ENCODE data around the gene GRAP. TPM values are rescaled to one million over a fixed set of nuclear protein-coding genes. Genes with fewer than 3 reads are reported as not detected.

Gene GRAP
- total and polyA plus RNA-seq, 10 of the 15 experiments (the other 5 are each of a cell fraction or from before 2014, with no cell fraction given): 0.58 to 78.3 (median 36.6) TPM

DNA sequence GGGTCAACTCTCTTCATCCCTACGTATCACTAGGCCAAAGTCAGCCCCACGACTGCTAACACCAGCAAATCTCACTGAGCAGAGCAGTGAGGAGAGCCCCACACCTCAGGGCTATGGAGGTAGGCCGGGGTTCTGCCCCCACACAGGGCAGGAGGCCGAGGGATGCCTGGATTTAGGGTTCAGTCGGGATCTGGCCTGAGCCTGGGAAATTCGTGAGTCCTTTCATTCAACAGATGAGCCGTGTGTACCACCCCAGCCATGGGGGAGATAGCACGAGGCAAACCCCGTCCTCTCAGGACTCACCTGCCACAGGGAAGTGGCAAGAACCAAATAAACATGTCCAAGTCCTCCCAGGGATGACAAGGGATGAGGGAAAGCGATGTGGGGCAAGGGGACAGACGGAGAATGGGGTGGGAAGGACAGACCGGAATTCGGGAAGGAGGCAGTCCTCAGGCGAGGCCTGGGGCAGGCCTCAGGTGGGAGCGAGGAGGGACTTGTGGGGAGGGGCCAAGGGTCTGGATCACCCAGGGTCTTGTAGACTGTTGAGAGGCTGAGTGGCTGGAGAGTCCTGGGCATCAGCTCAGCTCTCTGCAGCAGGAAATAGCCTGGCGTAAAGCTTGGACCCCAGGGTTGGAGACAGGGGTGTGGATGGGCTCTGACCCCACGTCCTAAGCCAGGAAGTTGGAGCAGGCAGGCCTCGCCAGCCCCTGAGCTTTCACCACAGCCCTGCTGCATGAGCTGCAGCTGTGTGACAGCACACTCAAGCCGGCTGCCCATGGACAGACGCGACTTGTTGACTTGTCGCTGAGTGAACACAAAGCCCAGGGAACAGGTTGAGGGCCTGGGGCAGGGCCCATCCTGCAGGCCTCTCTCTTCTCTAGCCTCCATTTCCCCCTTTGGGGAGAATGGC lies 34.3 kb downstream of the GRAP start (continued):
- no peak for TF ChIP-seq BMI1 (IDR thresholded peaks at IDR 0.05; ENCODE audit: borderline replicate concordance)
- no peak for TF ChIP-seq IKZF2 (IDR thresholded peaks at IDR 0.05)
- no peak for TF ChIP-seq MEF2B (IDR thresholded peaks at IDR 0.05; ENCODE audit: partially characterized antibody, poor library complexity, severe bottlenecking)

DNA sequence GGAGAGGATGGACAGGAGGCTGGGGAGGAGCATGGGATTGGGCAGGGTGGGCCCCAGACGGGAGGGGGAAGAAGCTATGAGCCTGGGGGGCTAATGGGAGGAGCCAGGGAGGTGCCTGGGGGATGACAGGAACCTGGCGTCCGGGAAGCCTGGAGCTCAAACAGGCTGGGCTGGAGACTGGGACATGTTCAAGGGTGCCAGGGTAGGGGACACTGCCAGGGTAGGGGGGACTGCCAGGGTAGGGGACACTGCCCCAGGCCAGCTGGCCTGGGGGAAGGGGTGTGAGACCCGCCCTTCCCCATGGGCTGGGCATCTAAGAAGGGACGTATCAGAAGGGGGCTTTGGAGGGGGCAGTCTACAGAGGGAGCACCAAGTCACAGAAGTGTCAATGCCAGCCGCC lies 35.2 kb downstream of the GRAP start:
- no TSS peak for BruUV-seq (replicated peaks)
- POLR2A ChIA-PET: no interaction called here
- in situ Hi-C loops (cut with MboI) (no loop called here), intact Hi-C loops (cut with micrococcal nuclease; ENCODE audit: unreplicated experiment) (no loop called here)
- SMC1A ChIA-PET (ENCODE audit: uncharacterized antibody, unreplicated experiment): interaction anchor here (0.9 kb wide), 1 partner anchor 25 kb away, joined by 3 read pairs; no protein-coding TSS in a partner anchor
- Histone ChIP-seq H3K9ac (ENCODE audit: control insufficient read depth, insufficient read depth, low read length) (no peak overlapping the region), H3K4me1 (ENCODE audit: control insufficient read depth, insufficient read depth, low read length) (no peaks in the 10 kb centered on the region), H3K27ac (ENCODE audit: control insufficient read depth, insufficient read depth) (no peak overlapping the region), H3K4me2 (ENCODE audit: control insufficient read depth, insufficient read depth) (no peak overlapping the region), H3K36me3 (ENCODE audit: control insufficient read depth in 2 of 2, insufficient read depth in 2 of 2, low read length in 1 of 2) (no peaks in the 10 kb centered on the region), H4K20me1 (ENCODE audit: control insufficient read depth, insufficient read depth) (no peaks in the 10 kb centered on the region), H3K9me3 (replicated peaks; ENCODE audit: control insufficient read depth, insufficient read depth, low read length) (no peaks in the 10 kb centered on the region), H3K4me3 (no peak overlapping the region), H2AFZ (ENCODE audit: control insufficient read depth, low read depth, low read length) (no peak overlapping the region), H3K79me2 (ENCODE audit: control insufficient read depth, insufficient read depth, low read length) (no peaks in the 10 kb centered on the region), H3K27me3 (replicated peaks in 1 of 2; ENCODE audit: control insufficient read depth in 2 of 2, insufficient read depth in 2 of 2, low read length in 1 of 2) (no peaks in the 10 kb centered on the region)
- DNase-seq (ENCODE audit: low read depth, low spot score) (no peak), FAIRE-seq (no peak), ATAC-seq (no peak)
- RAD21 ChIA-PET (ENCODE audit: unreplicated experiment): no interaction called here
- WGBS (ENCODE audit: insufficient coverage, insufficient replicate concordance, low lambda C conversion rate, missing lambda C conversion rate): 44% methylated on average over 6 of the region's 6 CpGs
- CTCF ChIA-PET: no interaction called here
- TF ChIP-seq SIX5 (IDR thresholded peaks at IDR 0.05; ENCODE audit: low read depth, low read length, severe bottlenecking) (no peak), ATF7 (IDR thresholded peaks at IDR 0.05; ENCODE audit: low read depth) (no peak), PAX8 (IDR thresholded peaks at IDR 0.05) (no peak), NR2C2 (IDR thresholded peaks at IDR 0.05; ENCODE audit: borderline replicate concordance, control insufficient read depth, insufficient read length, low read depth) (no peak), ETV6 (conservative IDR thresholded peaks at IDR 0.05 in 1 of 2, IDR thresholded peaks at IDR 0.05 in 1 of 2; ENCODE audit: borderline replicate concordance in 1 of 2, low read depth in 1 of 2) (no peak), SUPT20H (IDR thresholded peaks at IDR 0.05; ENCODE audit: borderline replicate concordance, control insufficient read depth, low read depth, low read length) (no peak), PBX3 (IDR thresholded peaks at IDR 0.05; ENCODE audit: insufficient replicate concordance, low read depth, low read length) (no peak), USF1 (IDR thresholded peaks at IDR 0.05; ENCODE audit: borderline replicate concordance, extremely low read length, insufficient read depth, low read depth, low read length) (no peak), GATAD2B (conservative IDR thresholded peaks at IDR 0.05; ENCODE audit: low read depth) (no peak)
- TF ChIP-seq, protein P1, sequence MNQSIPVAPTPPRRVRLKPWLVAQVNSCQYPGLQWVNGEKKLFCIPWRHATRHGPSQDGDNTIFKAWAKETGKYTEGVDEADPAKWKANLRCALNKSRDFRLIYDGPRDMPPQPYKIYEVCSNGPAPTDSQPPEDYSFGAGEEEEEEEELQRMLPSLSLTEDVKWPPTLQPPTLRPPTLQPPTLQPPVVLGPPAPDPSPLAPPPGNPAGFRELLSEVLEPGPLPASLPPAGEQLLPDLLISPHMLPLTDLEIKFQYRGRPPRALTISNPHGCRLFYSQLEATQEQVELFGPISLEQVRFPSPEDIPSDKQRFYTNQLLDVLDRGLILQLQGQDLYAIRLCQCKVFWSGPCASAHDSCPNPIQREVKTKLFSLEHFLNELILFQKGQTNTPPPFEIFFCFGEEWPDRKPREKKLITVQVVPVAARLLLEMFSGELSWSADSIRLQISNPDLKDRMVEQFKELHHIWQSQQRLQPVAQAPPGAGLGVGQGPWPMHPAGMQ (IDR thresholded peaks at IDR 0.05; ENCODE audit: borderline replicate concordance): no peak
- TF ChIP-seq, protein P2, sequence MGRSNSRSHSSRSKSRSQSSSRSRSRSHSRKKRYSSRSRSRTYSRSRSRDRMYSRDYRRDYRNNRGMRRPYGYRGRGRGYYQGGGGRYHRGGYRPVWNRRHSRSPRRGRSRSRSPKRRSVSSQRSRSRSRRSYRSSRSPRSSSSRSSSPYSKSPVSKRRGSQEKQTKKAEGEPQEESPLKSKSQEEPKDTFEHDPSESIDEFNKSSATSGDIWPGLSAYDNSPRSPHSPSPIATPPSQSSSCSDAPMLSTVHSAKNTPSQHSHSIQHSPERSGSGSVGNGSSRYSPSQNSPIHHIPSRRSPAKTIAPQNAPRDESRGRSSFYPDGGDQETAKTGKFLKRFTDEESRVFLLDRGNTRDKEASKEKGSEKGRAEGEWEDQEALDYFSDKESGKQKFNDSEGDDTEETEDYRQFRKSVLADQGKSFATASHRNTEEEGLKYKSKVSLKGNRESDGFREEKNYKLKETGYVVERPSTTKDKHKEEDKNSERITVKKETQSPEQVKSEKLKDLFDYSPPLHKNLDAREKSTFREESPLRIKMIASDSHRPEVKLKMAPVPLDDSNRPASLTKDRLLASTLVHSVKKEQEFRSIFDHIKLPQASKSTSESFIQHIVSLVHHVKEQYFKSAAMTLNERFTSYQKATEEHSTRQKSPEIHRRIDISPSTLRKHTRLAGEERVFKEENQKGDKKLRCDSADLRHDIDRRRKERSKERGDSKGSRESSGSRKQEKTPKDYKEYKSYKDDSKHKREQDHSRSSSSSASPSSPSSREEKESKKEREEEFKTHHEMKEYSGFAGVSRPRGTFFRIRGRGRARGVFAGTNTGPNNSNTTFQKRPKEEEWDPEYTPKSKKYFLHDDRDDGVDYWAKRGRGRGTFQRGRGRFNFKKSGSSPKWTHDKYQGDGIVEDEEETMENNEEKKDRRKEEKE (IDR thresholded peaks at IDR 0.05): no peak
